HG02981 (cell line): ENCODE measurements around the gene ENTPD5.
A peak's percentile ranks its signal among the peaks of the same experiment; 100 is the strongest.
"Not testable (repeated sequence)": the region's sequence is repeated elsewhere in the genome, so short reads cannot be mapped to it uniquely, and the experiment has no call there.

Experiments
- ATAC-seq: cut with Tn5 transposase; IDR thresholded peaks from one replicate; pipeline ENCODE4 v1.9.1; 2021; ENCODE audit warnings: mild to moderate bottlenecking, moderate library complexity; ENCODE audit not compliant: unreplicated experiment

The ENTPD5 gene

GRCh38 chr14:74008843-74009499, 10.1 kb downstream of the ENTPD5 start:
- ATAC-seq: no peak

- not testable (repeated sequence) for ATAC-seq
Observed at GRCh38 chr14:74005664-74006063, 13.4 kb downstream of the ENTPD5 start.

- no peak for ATAC-seq
Observed at GRCh38 chr14:73998726-73999125, 20.4 kb downstream of the ENTPD5 start.

GRCh38 chr14:73997944-73998447, 21.1 kb downstream of the ENTPD5 start:
- ATAC-seq: no peak

- no peak for ATAC-seq
Observed at GRCh38 chr14:73997108-73997943, 21.8 kb downstream of the ENTPD5 start.

- ATAC-seq: no peak
Observed at GRCh38 chr14:73996731-73997107, 22.4 kb downstream of the ENTPD5 start.

GRCh38 chr14:73995977-73996378, 23.1 kb downstream of the ENTPD5 start:
- ATAC-seq: no peak

GRCh38 chr14:73994926-73995325, 24.2 kb downstream of the ENTPD5 start:
- not testable (repeated sequence) for ATAC-seq

- ATAC-seq: no peak
Observed at GRCh38 chr14:73991092-73991491, 28.0 kb downstream of the ENTPD5 start.

- ATAC-seq: not testable (repeated sequence)
Observed at GRCh38 chr14:73988656-73989055, 30.4 kb downstream of the ENTPD5 start.

GRCh38 chr14:73988065-73988464, 31.0 kb downstream of the ENTPD5 start:
- no peak for ATAC-seq

GRCh38 chr14:73977896-73978295, 41.2 kb downstream of the ENTPD5 start:
- no peak for ATAC-seq

GRCh38 chr14:73976125-73976524, 43.0 kb downstream of the ENTPD5 start:
- no peak for ATAC-seq

GRCh38 chr14:73973497-73973896, 45.6 kb downstream of the ENTPD5 start:
- no peak for ATAC-seq

GRCh38 chr14:73968885-73969284, 50.2 kb downstream of the ENTPD5 start:
- ATAC-seq: no peak

- no peak for ATAC-seq
Observed at GRCh38 chr14:73965216-73965615, 53.9 kb downstream of the ENTPD5 start.

GRCh38 chr14:73961192-73961591, 57.9 kb downstream of the ENTPD5 start:
- no peak for ATAC-seq

- no peak for ATAC-seq
Observed at GRCh38 chr14:73958591-73958990, 60.5 kb downstream of the ENTPD5 start.

GRCh38 chr14:73955674-73956073, 63.4 kb downstream of the ENTPD5 start:
- ATAC-seq: no peak

- no peak for ATAC-seq
Observed at GRCh38 chr14:73953731-73954130, 65.4 kb downstream of the ENTPD5 start.

- peak; percentile 85 for ATAC-seq
Observed at GRCh38 chr14:73949752-73950734, 69.0 kb downstream of the ENTPD5 start, which contains the start of the genes COQ6 and FAM161B. Gene COQ6 (plus strand): TSS chr14:73950302. CDS start chr14:73950333, 31 bp downstream. Gene FAM161B (minus strand): TSS chr14:73950094. CDS start chr14:73950026, 68 bp downstream.
